Muscle of back (tissue), 13 donors: ENCODE results near the gene GPR176. TPM values are rescaled to one million over a fixed set of nuclear protein-coding genes. Genes with fewer than 3 reads are reported as not detected.

Experiments used
- DNase-seq, 3 donors: peaks; one replicate each; pipeline versions ENCODE4 v3.0.0 to v3.0.0-alpha.2; 2013
- long read RNA-seq, 9 donors: transcript quantifications; one replicate each; lab custom pipeline, GENCODE V29; 2026
- polyA plus RNA-seq, 10 donors: library from polyadenylated mRNA; unstranded; fragments of 120-200 nt; gene quantifications; one replicate each; pipeline ENCODE4 v1.2.1, GENCODE V29; 2013; ENCODE audit not compliant: insufficient read length in 10 of 10

GPR176 gene
- polyA plus RNA-seq, result 10 to 100 TPM in 1 of 10 donors, 1 to 10 TPM in 9; 4.2 to 10.0 (median 5.8) TPM
- long read RNA-seq, donor 1, partial matches to known transcripts, result 0 of 1 reads
- long read RNA-seq, donor 1, other reads (novel, unspliced or antisense), result 0 of 1 reads
- long read RNA-seq, donor 2, result 0 reads
- long read RNA-seq, donor 3, result 0 reads
- long read RNA-seq, donor 4, result 0 reads
- long read RNA-seq, donor 5, partial matches to known transcripts, result 0 of 1 reads
- long read RNA-seq, donor 5, other reads (novel, unspliced or antisense), result 0 of 1 reads
- long read RNA-seq, donor 6, partial matches to known transcripts, result 0 of 1 reads
- long read RNA-seq, donor 6, other reads (novel, unspliced or antisense), result 0 of 1 reads
- long read RNA-seq, donor 7, result 0 reads
- long read RNA-seq, donor 8, partial matches to known transcripts, result 0 of 1 reads
- long read RNA-seq, donor 8, other reads (novel, unspliced or antisense), result 0 of 1 reads
- long read RNA-seq, donor 9, result 0 reads

GRCh38 chr15:39919748-39920509 is at the start of gene GPR176:
GPR176 (minus strand) TSS chr15:39920266; CDS start chr15:39920026, 240 bp downstream.
- peak in 2 of 3 donors; percentile 45 to 83 for DNase-seq

GRCh38 chr15:39969002-39969394 is 48.9 kb upstream of the GPR176 start:
- DNase-seq, result no peak

- DNase-seq, result no peak
These were observed 48.4 kb upstream of the GPR176 start for GRCh38 chr15:39968273-39969001.

GRCh38 chr15:39966521-39966920 is 46.5 kb upstream of the GPR176 start:
- no peak for DNase-seq

GRCh38 chr15:39963786-39964185 is 43.7 kb upstream of the GPR176 start:
- no peak for DNase-seq

- DNase-seq, result peak in 1 of 3 donors; percentile 23
These were observed 41.0 kb upstream of the GPR176 start for GRCh38 chr15:39961051-39961450.

- no peak for DNase-seq
These were observed 40.3 kb upstream of the GPR176 start for GRCh38 chr15:39960411-39960810.

GRCh38 chr15:39959411-39959810 is 39.3 kb upstream of the GPR176 start:
- DNase-seq, result no peak

GRCh38 chr15:39957481-39957880 is 37.4 kb upstream of the GPR176 start:
- DNase-seq, result no peak

GRCh38 chr15:39953521-39953920 is 33.5 kb upstream of the GPR176 start:
- DNase-seq, result no peak

GRCh38 chr15:39951561-39951960 is 31.5 kb upstream of the GPR176 start:
- DNase-seq, result no peak

GRCh38 chr15:39948817-39949216 is 28.8 kb upstream of the GPR176 start:
- DNase-seq, result no peak

- DNase-seq, result no peak
These were observed 27.5 kb upstream of the GPR176 start for GRCh38 chr15:39947401-39948197.

GRCh38 chr15:39946862-39947261 is 26.8 kb upstream of the GPR176 start:
- DNase-seq, result no peak

- peak; percentile 70 to 84 (median 73) for DNase-seq
These were observed 24.7 kb upstream of the GPR176 start for GRCh38 chr15:39944726-39945125.

- DNase-seq, result no peak
These were observed 22.7 kb upstream of the GPR176 start for GRCh38 chr15:39942753-39943150.

GRCh38 chr15:39942101-39942752 is 22.2 kb upstream of the GPR176 start:
- peak in 1 of 3 donors; percentile 38 for DNase-seq

- DNase-seq, result no peak
These were observed 19.7 kb upstream of the GPR176 start for GRCh38 chr15:39939487-39940452.

- no peak for DNase-seq
These were observed 17.6 kb upstream of the GPR176 start for GRCh38 chr15:39937696-39938095.
